ENCODE results near the gene HCN3.

DNA sequence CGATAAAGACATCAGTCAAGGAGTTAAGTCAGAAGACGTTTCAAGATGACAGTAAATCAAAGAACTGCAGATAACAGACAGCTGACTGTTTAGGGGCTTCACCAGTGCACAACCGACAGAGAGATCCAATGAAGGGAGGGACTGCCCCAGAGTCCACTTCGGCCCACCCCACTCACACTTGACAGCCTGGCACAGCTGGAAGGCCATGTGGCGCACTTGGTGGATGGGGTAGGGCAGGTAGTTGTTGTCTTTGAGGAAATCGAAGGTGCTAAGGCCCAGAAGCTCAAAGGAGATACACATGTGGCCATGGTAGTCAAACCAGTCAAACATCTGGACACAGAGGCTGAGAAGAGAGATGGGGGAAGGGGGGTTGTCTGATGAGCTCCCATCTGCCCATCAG is 10.7 kb upstream of the HCN3 start:
- TF ChIP-seq, protein P1, sequence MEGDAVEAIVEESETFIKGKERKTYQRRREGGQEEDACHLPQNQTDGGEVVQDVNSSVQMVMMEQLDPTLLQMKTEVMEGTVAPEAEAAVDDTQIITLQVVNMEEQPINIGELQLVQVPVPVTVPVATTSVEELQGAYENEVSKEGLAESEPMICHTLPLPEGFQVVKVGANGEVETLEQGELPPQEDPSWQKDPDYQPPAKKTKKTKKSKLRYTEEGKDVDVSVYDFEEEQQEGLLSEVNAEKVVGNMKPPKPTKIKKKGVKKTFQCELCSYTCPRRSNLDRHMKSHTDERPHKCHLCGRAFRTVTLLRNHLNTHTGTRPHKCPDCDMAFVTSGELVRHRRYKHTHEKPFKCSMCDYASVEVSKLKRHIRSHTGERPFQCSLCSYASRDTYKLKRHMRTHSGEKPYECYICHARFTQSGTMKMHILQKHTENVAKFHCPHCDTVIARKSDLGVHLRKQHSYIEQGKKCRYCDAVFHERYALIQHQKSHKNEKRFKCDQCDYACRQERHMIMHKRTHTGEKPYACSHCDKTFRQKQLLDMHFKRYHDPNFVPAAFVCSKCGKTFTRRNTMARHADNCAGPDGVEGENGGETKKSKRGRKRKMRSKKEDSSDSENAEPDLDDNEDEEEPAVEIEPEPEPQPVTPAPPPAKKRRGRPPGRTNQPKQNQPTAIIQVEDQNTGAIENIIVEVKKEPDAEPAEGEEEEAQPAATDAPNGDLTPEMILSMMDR (IDR thresholded peaks at IDR 0.05 in 4 of 5, conservative IDR thresholded peaks at IDR 0.05 in 1 of 5) = no peak
- TF ChIP-seq POLR2A (IDR thresholded peaks at IDR 0.05) = no peak
